MM.1S (cell line): ENCODE data around the gene MVB12B.

ENCODE experiments used
- DNase-seq: peaks from one replicate; pipeline ENCODE4 v3.0.0-alpha.2; 2015
- H2AFZ ChIP-seq: fragments of 300-600 bp; sonication (generic); 2 replicates; pipeline ENCODE4 v1.6.0; 2016; ENCODE audit warnings: antibody characterized with exemption, low read length
- H3F3A ChIP-seq: fragments of 300-600 bp; sonication (generic); 2 replicates; pipeline ENCODE4 v1.6.1; 2016; ENCODE audit warnings: mild to moderate bottlenecking, antibody characterized with exemption, low read length, moderate library complexity, mixed read lengths; ENCODE audit not compliant: insufficient read depth
- H3K27ac ChIP-seq: fragments of 300-600 bp; sonication (generic); 2 replicates; pipeline ENCODE4 v1.5.1; 2016; ENCODE audit warnings: mild to moderate bottlenecking, low read length
- H3K27me3 ChIP-seq: fragments of 300-600 bp; sonication (generic); replicated peaks from 2 replicates; pipeline ENCODE4 v1.6.0; 2016; ENCODE audit warnings: low read length; ENCODE audit not compliant: insufficient read depth
- H3K36me3 ChIP-seq: fragments of 300-600 bp; sonication (generic); replicated peaks from 2 replicates; pipeline ENCODE4 v1.6.1; 2016; ENCODE audit warnings: mild to moderate bottlenecking, low read length, mixed read lengths; ENCODE audit not compliant: insufficient read depth
- H3K4me1 ChIP-seq: fragments of 300-600 bp; sonication (generic); 2 replicates; pipeline ENCODE4 v1.6.1; 2016; ENCODE audit warnings: low read length, mixed read lengths
- H3K4me2 ChIP-seq: fragments of 300-600 bp; sonication (generic); 2 replicates; pipeline ENCODE4 v1.6.0; 2016; ENCODE audit warnings: low read depth, low read length
- H3K4me3 ChIP-seq: fragments of 300-600 bp; sonication (generic); 2 replicates; pipeline ENCODE4 v1.5.1; 2016; ENCODE audit warnings: low read length, mixed read lengths
- H3K79me2 ChIP-seq: fragments of 300-600 bp; sonication (generic); 2 replicates; pipeline ENCODE4 v1.6.1; 2016; ENCODE audit warnings: mixed run types, low read length, mixed read lengths
- H3K9ac ChIP-seq: fragments of 300-600 bp; sonication (generic); 2 replicates; pipeline ENCODE4 v1.6.1; 2016; ENCODE audit warnings: low read length, mixed read lengths
- H3K9me2 ChIP-seq: fragments of 300-600 bp; sonication (generic); replicated peaks from 2 replicates; pipeline ENCODE4 v1.6.1; 2016; ENCODE audit warnings: mild to moderate bottlenecking, low read length, mixed read lengths; ENCODE audit not compliant: insufficient read depth
- H3K9me3 ChIP-seq: fragments of 300-600 bp; sonication (generic); replicated peaks from 2 replicates; pipeline ENCODE4 v1.6.1; 2016; ENCODE audit warnings: mild to moderate bottlenecking, low read length, mixed read lengths; ENCODE audit not compliant: insufficient read depth
- H4K20me1 ChIP-seq: fragments of 300-600 bp; sonication (generic); 2 replicates; pipeline ENCODE4 v1.6.1; 2016; ENCODE audit warnings: mild to moderate bottlenecking, low read length, moderate library complexity, mixed read lengths; ENCODE audit not compliant: insufficient read depth
- EZH2 ChIP-seq: fragments of 300-600 bp; sonication (generic); optimal IDR thresholded peaks from 2 replicates; pipeline ENCODE3; 2017; ENCODE audit warnings: low read depth, mild to moderate bottlenecking, antibody characterized with exemption, low read length, mixed read lengths
- EZH2phosphoT487 ChIP-seq: fragments of 300-600 bp; sonication (generic); IDR thresholded peaks from 2 replicates; pipeline ENCODE4 v1.6.1; 2018; ENCODE audit warnings: antibody characterized with exemption, low read length
- TF ChIP-seq, protein P1 (sequence below): fragments of 300-600 bp; sonication (generic); IDR thresholded peaks from 2 replicates; pipeline ENCODE4 v1.5.1; 2016; ENCODE audit warnings: antibody characterized with exemption, low read length, mixed read lengths

The MVB12B gene

DNA sequence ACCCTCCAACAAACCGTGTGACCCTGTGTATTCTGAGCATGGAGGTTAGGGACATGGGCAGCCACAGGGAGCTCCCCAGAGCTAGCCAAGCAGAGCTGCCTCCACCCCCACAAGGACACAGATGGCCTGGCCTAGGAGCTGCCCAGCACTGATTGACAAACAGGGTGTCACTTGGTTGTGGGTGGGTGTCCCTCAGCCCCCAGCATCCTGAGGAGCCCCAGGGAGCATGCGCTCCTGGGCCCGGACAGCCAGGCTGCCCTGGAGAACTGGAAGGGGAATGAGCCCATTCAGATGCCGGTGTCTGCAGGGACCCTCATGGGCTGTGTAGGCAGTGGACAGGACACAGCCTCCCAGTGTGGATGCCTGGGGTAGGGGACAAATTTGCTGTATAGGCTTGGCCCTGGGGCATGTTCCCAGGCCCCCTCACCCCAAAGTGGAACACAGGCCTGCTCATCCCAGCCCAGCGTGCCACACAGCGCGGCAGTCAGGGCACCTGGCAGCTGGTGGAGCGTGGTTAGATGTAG, 162.3 kb downstream of the MVB12B start:
- no peak overlapping the region for H2AFZ ChIP-seq
- H3K27me3 ChIP-seq, result no peaks in the 10 kb centered on the region; the same call in 1 of the 2 replicates
- H3K9ac ChIP-seq, result no peak overlapping the region
- H3K4me2 ChIP-seq, result no peak overlapping the region
- no peak overlapping the region for H3K4me3 ChIP-seq
- no peak overlapping the region for H3K27ac ChIP-seq
- no peaks in the 10 kb centered on the region for H3K4me1 ChIP-seq
- H3K9me3 ChIP-seq, result no peaks in the 10 kb centered on the region
- no peaks in the 10 kb centered on the region for H3K9me2 ChIP-seq
- no peak for DNase-seq
- no peaks in the 10 kb centered on the region for H4K20me1 ChIP-seq
- H3F3A ChIP-seq, result no peaks in the 10 kb centered on the region
- no peak for TF ChIP-seq EZH2phosphoT487
- no peak for TF ChIP-seq EZH2
- TF ChIP-seq, protein P1, sequence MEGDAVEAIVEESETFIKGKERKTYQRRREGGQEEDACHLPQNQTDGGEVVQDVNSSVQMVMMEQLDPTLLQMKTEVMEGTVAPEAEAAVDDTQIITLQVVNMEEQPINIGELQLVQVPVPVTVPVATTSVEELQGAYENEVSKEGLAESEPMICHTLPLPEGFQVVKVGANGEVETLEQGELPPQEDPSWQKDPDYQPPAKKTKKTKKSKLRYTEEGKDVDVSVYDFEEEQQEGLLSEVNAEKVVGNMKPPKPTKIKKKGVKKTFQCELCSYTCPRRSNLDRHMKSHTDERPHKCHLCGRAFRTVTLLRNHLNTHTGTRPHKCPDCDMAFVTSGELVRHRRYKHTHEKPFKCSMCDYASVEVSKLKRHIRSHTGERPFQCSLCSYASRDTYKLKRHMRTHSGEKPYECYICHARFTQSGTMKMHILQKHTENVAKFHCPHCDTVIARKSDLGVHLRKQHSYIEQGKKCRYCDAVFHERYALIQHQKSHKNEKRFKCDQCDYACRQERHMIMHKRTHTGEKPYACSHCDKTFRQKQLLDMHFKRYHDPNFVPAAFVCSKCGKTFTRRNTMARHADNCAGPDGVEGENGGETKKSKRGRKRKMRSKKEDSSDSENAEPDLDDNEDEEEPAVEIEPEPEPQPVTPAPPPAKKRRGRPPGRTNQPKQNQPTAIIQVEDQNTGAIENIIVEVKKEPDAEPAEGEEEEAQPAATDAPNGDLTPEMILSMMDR, result no peak
- no peaks in the 10 kb centered on the region for H3K79me2 ChIP-seq
- no peaks in the 10 kb centered on the region for H3K36me3 ChIP-seq

DNA sequence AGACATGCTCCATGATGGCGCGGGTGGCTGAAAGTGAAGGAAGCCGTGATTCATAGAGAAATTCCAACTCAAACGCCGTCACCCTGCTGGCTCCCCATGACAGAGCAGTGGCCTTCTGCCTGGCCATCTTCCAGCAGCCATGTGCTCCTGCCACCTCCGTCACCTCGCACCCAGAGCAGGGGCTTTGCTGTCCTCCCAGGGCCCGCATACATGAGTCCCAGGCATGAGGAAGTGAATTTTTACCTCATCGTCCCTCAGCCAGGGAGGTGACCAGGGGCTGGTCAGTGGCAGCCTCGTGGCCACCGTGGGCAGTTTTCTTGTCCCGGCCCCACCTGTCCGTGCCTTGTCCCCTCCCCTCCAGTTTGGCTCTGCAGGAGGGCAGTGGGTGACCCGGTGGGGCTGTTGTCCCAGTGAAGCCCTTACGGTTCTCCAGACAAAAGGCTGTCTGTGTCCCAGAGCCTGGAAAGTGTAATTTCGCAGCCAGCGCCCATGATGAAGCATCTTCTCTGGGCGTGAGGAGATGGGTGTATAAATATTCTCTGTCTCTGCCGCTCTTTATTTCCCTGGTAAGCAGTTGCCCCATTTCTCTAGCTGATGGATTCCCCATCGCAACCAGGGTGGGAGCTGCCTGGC, 163.1 kb downstream of the MVB12B start:
- Histone ChIP-seq H3K9me2 (no peaks in the 10 kb centered on the region), H3K4me2 (no peak overlapping the region), H3K27me3 (no peaks in the 10 kb centered on the region; the same call in 1 of the 2 replicates), H3K79me2 (no peaks in the 10 kb centered on the region), H3K4me1 (no peaks in the 10 kb centered on the region), H3K9me3 (no peaks in the 10 kb centered on the region), H3K9ac (no peak overlapping the region), H2AFZ (no peak overlapping the region), H3K4me3 (no peak overlapping the region), H3F3A (no peaks in the 10 kb centered on the region), H4K20me1 (no peaks in the 10 kb centered on the region), H3K36me3 (no peaks in the 10 kb centered on the region), H3K27ac (no peak overlapping the region)
- TF ChIP-seq, protein P1, result no peak
- TF ChIP-seq EZH2, result no peak
- no peak for TF ChIP-seq EZH2phosphoT487
- no peak for DNase-seq

DNA sequence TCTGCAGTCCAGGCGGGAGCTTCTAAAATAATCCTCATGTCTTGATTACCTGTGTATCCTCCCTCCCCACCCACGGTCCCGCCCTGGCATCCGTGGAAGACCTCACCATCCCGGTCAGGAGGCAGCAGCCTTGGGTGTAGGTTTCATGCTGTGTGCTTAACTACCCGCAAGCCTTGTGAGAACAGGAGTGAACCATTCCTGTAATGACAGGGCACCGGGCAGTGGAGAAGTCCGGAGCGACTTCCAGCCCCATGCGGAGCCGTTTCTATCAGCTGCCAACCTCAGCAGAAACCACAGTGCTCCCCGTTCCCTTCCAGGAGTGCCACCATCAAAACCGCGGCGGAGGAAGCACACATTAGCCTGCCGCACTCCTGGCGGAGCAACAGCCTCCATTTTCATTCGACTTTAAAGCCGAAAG, 163.6 kb downstream of the MVB12B start:
- no peak overlapping the region for H3K4me2 ChIP-seq
- TF ChIP-seq EZH2 (no peak), EZH2phosphoT487 (no peak)
- TF ChIP-seq, protein P1, result no peak

More for the DNA sequence above, 163.6 kb downstream of the MVB12B start:
- H4K20me1 ChIP-seq, result no peaks in the 10 kb centered on the region
- H3K4me3 ChIP-seq, result no peak overlapping the region
- DNase-seq, result no peak
- H3K36me3 ChIP-seq, result no peaks in the 10 kb centered on the region
- no peaks in the 10 kb centered on the region for H3K9me2 ChIP-seq
- no peak overlapping the region for H2AFZ ChIP-seq
- H3K9ac ChIP-seq, result no peak overlapping the region
- H3K79me2 ChIP-seq, result no peaks in the 10 kb centered on the region
- H3K4me1 ChIP-seq, result no peaks in the 10 kb centered on the region
- no peak overlapping the region for H3K27ac ChIP-seq
- H3K9me3 ChIP-seq, result no peaks in the 10 kb centered on the region
- H3K27me3 ChIP-seq, result no peaks in the 10 kb centered on the region; the same call in 1 of the 2 replicates
- no peaks in the 10 kb centered on the region for H3F3A ChIP-seq
